GM12878 (cell line): ENCODE results near the gene TESMIN. TPM values are rescaled to one million over a fixed set of nuclear protein-coding genes. Genes with fewer than 3 reads are reported as not detected.

Experiments
- ATAC-seq: fragments of 200-7000 bp; cut with Tn5 transposase; 3 replicates; pipeline ENCODE4 v1.9.1; 2020; ENCODE audit warnings: mild to moderate bottlenecking, moderate library complexity
- BruUV-seq: library from RNA; stranded (reverse); fragments of 400-500 nt; replicated peaks from 2 replicates; lab custom pipeline; 2021; lab: Mats Ljungman, UMichigan
- CTCF ChIA-PET: fragments of 300-600 bp; sonication (Branson Sonifier 250); formaldehyde crosslinking; extraction: SDS; loops from one replicate; lab custom pipeline; 2021; ENCODE audit warnings: inconsistent platforms; lab: Yijun Ruan, JAX
- POLR2A ChIA-PET: fragments of 350-600 bp; formaldehyde crosslinking; extraction: SDS; loops from one replicate; lab custom pipeline; 2021; ENCODE audit warnings: inconsistent platforms; lab: Charles Lee
- RAD21 ChIA-PET: fragments of 300-600 bp; sonication (Branson Sonifier 250); formaldehyde crosslinking; loops from one replicate; lab custom pipeline; 2023; ENCODE audit warnings: antibody characterized with exemption; ENCODE audit not compliant: unreplicated experiment; lab: Charles Lee
- SMC1A ChIA-PET: fragments of 300-600 bp; sonication (Branson Sonifier 250); formaldehyde crosslinking; loops from one replicate; lab custom pipeline; 2023; ENCODE audit not compliant: unreplicated experiment, uncharacterized antibody; lab: Charles Lee
- DNase-seq: peaks from one replicate; pipeline ENCODE4 v3.0.0-alpha.2; 2011; ENCODE audit warnings: low read depth, low spot score
- FAIRE-seq: peaks from 3 replicates; lab custom pipeline; 2011; peaks lifted over from hg19 to GRCh38; lab: Jason Lieb, UNC
- H2AFZ ChIP-seq: 2 replicates; pipeline ENCODE4 v1.6.0; 2011; ENCODE audit warnings: low read depth, low read length, control low read depth; ENCODE audit not compliant: control insufficient read depth
- H3K27ac ChIP-seq: 2 replicates; pipeline ENCODE4 v1.5.1; 2011; ENCODE audit warnings: control low read depth; ENCODE audit not compliant: control insufficient read depth, insufficient read depth
- H3K27me3 ChIP-seq, 2 experiments: replicated peaks in 1 of 2; 2 replicates each; pipeline versions ENCODE4 v1.6.0 to v1.6.1; 2011; ENCODE audit warnings: low read length in 1 of 2; ENCODE audit not compliant: control insufficient read depth in 2 of 2, insufficient read depth in 2 of 2
- H3K36me3 ChIP-seq, 2 experiments: 2 replicates each; pipeline ENCODE4 v1.5.1; 2011; ENCODE audit warnings: low read length in 1 of 2; ENCODE audit not compliant: control insufficient read depth in 2 of 2, insufficient read depth in 2 of 2
- H3K4me1 ChIP-seq: 2 replicates; pipeline ENCODE4 v1.6.1; 2011; ENCODE audit warnings: mild to moderate bottlenecking, low read length, moderate library complexity, mixed read lengths; ENCODE audit not compliant: control insufficient read depth, insufficient read depth
- H3K4me2 ChIP-seq: 2 replicates; pipeline ENCODE4 v1.6.0; 2011; ENCODE audit warnings: control low read depth; ENCODE audit not compliant: control insufficient read depth, insufficient read depth
- H3K4me3 ChIP-seq: fragments of 200-600 bp; sonication (generic); 2 replicates; pipeline ENCODE4 v1.5.1; 2016
- H3K79me2 ChIP-seq: 2 replicates; pipeline ENCODE4 v1.6.0; 2011; ENCODE audit warnings: low read length; ENCODE audit not compliant: control insufficient read depth, insufficient read depth
- H3K9ac ChIP-seq: 2 replicates; pipeline ENCODE4 v1.8.0; 2011; ENCODE audit warnings: low read length, control low read depth, mixed read lengths; ENCODE audit not compliant: control insufficient read depth, insufficient read depth
- H3K9me3 ChIP-seq: replicated peaks from 3 replicates; pipeline ENCODE4 v1.5.1; 2011; ENCODE audit warnings: mild to moderate bottlenecking, low read length; ENCODE audit not compliant: control insufficient read depth, insufficient read depth
- H4K20me1 ChIP-seq: 2 replicates; pipeline ENCODE4 v1.6.0; 2011; ENCODE audit not compliant: control insufficient read depth, insufficient read depth
- BRCA1 ChIP-seq: IDR thresholded peaks from 2 replicates; pipeline ENCODE4 v1.6.1; 2011; ENCODE audit warnings: low read depth, low read length, improper control_type of control experiment
- FOXM1 ChIP-seq: IDR thresholded peaks from 2 replicates; pipeline ENCODE4 v1.6.1; 2012; ENCODE audit warnings: low read depth, mild to moderate bottlenecking, inconsistent platforms, low read length, moderate library complexity
- MXI1 ChIP-seq: fragments of 150-350 bp; IDR thresholded peaks from 2 replicates; pipeline ENCODE4 v1.6.1; 2011; ENCODE audit warnings: low read depth, mild to moderate bottlenecking, inconsistent platforms, low read length, improper control_type of control experiment
- NRF1 ChIP-seq: conservative IDR thresholded peaks from 2 replicates; pipeline ENCODE4 v1.6.1; 2011; ENCODE audit warnings: mild to moderate bottlenecking, low read depth, low read length, improper control_type of control experiment
- SIX5 ChIP-seq: IDR thresholded peaks from 2 replicates; pipeline ENCODE4 v1.6.1; 2011; ENCODE audit warnings: mild to moderate bottlenecking, low read depth, low read length, moderate library complexity; ENCODE audit not compliant: severe bottlenecking
- TAF1 ChIP-seq: IDR thresholded peaks from 2 replicates; pipeline ENCODE4 v1.6.1; 2011; ENCODE audit warnings: mild to moderate bottlenecking, low read depth, low read length, borderline replicate concordance
- WGBS: methylation state at CpG from one replicate; pipeline ENCODE4 v1.1.6; 2016; ENCODE audit warnings: low lambda C conversion rate; ENCODE audit not compliant: insufficient replicate concordance, insufficient coverage; ENCODE audit errors: missing lambda C conversion rate; 5-methylcytosine and 5-hydroxymethylcytosine counted together
- in situ Hi-C: fragments of 300-500 bp; cut with MboI; formaldehyde crosslinking; loops from 9 replicates; pipeline ENCODE4 v1.14.3; 2018; ENCODE audit warnings: mixed read lengths
- intact Hi-C: fragments of 100-400 bp; cut with micrococcal nuclease; formaldehyde crosslinking; loops from one replicate; pipeline ENCODE4 v1.14.2; 2022; ENCODE audit not compliant: unreplicated experiment
- polyA plus RNA-seq, 11 experiments: library from polyadenylated mRNA; depleted of rRNA in 4 of 11; unstranded in 6 of 11; stranded (reverse) in 5 of 11; fragments of >200 nt; fragmentation: Nextera tagmentation in 4 of 11; fragmentation: Illumina TruSeq in 1 of 11; extraction: Ambion mirVana in 4 of 11; extraction: Trizol in 1 of 11; gene quantifications; 1 replicate in 1 of 11; 2 replicates in 10 of 11; pipeline versions ENCODE4 v1.2.1 to v1.2.3, GENCODE V29; 2011 to 2016; ENCODE audit warnings: inconsistent platforms in 2 of 11, missing spikeins in 2 of 11, low read depth in 1 of 11
- total RNA-seq, 4 experiments: library from RNA; depleted of rRNA in 3 of 4; stranded (reverse); fragments of >200 nt in 3 of 4; fragmentation: Illumina TruSeq in 1 of 4; extraction: Trizol in 1 of 4; gene quantifications; 2 replicates each; pipeline versions ENCODE4 v1.2.1 to v1.2.3, GENCODE V29; 2013 to 2021
- TF ChIP-seq, protein P1 (sequence below): fragments of 450-650 bp; formaldehyde crosslinking; IDR thresholded peaks from 2 replicates; pipeline ENCODE4 v1.4.0; 2020; ENCODE audit warnings: mild to moderate bottlenecking, moderate library complexity

Gene TESMIN
- total and polyA plus RNA-seq, 10 of the 15 experiments (the other 5 are each of a cell fraction or from before 2014, with no cell fraction given) = 0.31 to 3.4 (median 1.2) TPM; not detected in 1

DNA sequence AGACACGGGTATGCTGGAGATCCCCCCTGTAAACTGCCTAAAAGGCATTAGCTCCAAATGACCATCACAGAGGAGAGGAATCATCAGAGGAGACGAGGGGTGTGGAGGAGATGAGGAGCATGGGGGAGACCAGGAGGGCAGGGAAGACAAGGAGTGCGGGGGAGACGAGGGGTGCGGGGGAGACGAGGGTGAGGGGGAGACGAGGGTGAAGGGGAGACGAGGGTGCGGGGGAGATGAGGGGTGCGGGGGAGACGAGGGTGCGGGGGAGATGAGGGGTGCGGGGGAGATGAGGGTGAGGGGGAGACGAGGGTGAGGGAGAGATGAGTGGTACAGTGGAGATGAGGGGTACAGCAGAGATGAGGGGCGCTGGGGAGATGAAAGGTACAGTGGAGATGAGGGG is 84.5 kb downstream of the TESMIN start:
- Histone ChIP-seq H3K79me2 (no peaks in the 10 kb centered on the region), H3K9me3 (no peaks in the 10 kb centered on the region; the same call in 2 of the 3 replicates), H3K4me3 (no peak overlapping the region), H3K27me3 (no peaks in the 10 kb centered on the region), H4K20me1 (no peaks in the 10 kb centered on the region), H3K4me2 (no peak overlapping the region), H3K4me1 (no peaks in the 10 kb centered on the region), H3K9ac (no peak overlapping the region), H3K36me3 (no peaks in the 10 kb centered on the region), H3K27ac (no peak overlapping the region), H2AFZ (no peak overlapping the region)
- TF ChIP-seq MXI1 = no peak
- TF ChIP-seq SIX5 = no peak
- no peak for TF ChIP-seq BRCA1
- TF ChIP-seq TAF1 = no peak
- TF ChIP-seq FOXM1 = no peak
- TF ChIP-seq, protein P1, sequence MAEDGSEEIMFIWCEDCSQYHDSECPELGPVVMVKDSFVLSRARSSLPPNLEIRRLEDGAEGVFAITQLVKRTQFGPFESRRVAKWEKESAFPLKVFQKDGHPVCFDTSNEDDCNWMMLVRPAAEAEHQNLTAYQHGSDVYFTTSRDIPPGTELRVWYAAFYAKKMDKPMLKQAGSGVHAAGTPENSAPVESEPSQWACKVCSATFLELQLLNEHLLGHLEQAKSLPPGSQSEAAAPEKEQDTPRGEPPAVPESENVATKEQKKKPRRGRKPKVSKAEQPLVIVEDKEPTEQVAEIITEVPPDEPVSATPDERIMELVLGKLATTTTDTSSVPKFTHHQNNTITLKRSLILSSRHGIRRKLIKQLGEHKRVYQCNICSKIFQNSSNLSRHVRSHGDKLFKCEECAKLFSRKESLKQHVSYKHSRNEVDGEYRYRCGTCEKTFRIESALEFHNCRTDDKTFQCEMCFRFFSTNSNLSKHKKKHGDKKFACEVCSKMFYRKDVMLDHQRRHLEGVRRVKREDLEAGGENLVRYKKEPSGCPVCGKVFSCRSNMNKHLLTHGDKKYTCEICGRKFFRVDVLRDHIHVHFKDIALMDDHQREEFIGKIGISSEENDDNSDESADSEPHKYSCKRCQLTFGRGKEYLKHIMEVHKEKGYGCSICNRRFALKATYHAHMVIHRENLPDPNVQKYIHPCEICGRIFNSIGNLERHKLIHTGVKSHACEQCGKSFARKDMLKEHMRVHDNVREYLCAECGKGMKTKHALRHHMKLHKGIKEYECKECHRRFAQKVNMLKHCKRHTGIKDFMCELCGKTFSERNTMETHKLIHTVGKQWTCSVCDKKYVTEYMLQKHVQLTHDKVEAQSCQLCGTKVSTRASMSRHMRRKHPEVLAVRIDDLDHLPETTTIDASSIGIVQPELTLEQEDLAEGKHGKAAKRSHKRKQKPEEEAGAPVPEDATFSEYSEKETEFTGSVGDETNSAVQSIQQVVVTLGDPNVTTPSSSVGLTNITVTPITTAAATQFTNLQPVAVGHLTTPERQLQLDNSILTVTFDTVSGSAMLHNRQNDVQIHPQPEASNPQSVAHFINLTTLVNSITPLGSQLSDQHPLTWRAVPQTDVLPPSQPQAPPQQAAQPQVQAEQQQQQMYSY (CRISPR knock-in tag) = no peak
- no peak for TF ChIP-seq NRF1
- FAIRE-seq (no peak), DNase-seq (no peak), ATAC-seq (no peak)
- intact Hi-C loops = no loop called here
- ChIA-PET RAD21 (no interaction called here), SMC1A (no interaction called here), CTCF (no interaction called here), POLR2A (no interaction called here)
- WGBS = 11% methylated on average over 3 of the region's 15 CpGs
- in situ Hi-C loops = no loop called here
- BruUV-seq = no TSS peak
